Stimulated activated CD8-positive, alpha-beta memory T cell treated with anti-CD3 and anti-CD28 coated beads, Interleukin-2, amount 100 ng/mL, for 1 hour (primary cell): ENCODE measurements around the gene FABP2.
"Not testable (repeated sequence)": the region's sequence is repeated elsewhere in the genome, so short reads cannot be mapped to it uniquely, and the experiment has no call there.

Source experiments
- DNase-seq, 2 donors: peaks; one replicate each; pipeline ENCODE4 v3.0.0-alpha.2; 2020; ENCODE audit warnings: low read depth in 2 of 2

FABP2 gene

DNA sequence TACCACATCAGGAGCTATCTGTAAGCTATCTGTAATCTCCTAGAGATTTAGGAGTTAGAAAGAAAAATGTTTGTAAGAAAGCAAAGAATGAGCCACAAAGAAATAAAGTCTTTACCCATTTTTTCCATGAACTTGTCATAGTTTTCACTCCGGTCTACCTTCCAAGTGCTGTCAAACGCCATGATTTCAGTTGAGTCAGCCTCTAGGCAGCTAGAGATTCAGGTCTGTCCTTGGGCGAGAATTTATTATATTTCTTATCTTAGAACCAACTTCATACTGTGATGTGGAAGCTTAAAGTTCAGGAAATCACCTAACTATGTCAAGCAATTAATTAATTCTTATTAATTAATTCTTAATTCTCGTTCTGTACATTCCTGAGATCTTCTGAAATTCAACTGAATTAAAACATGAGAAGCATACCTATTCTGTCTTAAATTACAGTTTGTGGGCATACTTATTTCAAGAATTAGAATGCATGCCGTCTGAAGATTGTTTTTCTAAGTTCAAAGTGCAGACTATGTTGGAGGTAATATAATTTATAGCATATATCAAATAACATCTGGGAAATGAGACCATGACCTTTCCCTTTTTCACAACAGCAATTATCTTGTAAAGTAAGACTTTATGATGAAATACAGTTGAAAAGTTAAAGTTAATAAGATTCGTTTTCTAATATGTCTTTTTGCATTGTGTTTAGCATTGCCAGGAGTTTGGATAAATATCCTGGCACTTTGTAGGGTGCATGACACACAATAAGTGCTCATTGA, at the start of gene FABP2:
FABP2 (minus strand) TSS at position 218 of the 767 bp plus-strand sequence; CDS start at position 182, 36 bp downstream.
- no peak for DNase-seq

DNA sequence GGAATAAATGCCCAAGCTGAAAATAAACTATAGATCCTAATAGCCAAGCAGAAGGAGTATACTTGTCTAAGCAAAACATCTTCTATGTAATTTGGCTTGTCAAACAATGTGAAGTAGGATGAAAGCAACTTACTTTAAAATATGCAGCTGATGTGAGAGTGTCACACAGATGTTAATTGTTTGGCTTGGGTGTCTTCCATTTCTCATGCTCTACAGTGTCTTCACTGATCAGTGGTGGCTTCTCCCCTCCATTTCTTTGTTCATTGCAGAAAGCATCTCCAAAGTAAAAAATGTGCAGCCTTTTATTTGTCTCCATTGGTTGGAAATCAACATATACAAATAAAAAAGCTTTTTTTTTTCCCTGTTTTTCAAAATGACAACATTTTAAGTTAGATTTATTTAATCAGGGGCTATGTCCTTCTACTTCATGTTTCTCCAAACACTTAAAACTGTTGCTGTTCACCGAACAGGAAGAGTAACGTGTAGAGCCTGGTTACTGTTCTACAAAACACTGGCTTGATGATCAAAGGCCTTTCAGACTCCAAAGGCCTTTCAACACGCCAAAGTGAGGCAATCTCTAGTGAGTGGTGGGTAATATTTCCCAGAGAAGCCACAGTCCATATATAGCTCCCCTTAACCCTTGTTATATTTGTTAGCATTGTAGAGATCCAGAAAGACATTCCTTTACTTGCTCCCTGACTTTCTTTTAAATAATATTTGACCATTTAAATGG, 49.2 kb upstream of the FABP2 start:
- not testable (repeated sequence) for DNase-seq

DNA sequence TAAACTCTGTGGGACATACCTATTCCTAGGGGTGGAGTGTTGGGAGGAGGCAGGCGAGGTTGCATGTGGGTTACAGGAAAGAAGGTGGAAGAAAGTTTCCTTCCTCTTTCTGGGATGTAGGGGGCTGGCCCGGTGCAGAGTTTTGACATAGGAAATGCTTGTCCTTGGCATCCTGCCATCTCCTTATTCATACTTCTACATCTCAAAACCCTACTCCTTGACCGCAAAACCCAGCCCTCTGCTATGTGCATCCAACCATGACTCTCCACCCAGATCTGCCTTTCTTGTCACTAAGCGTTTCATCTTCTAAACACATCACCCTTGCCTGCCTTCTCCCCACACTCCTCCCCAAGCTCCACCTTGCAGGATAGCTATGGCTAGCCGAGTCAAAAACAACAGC, 48.5 kb upstream of the FABP2 start:
- peak in 1 of 2 donors; percentile 9 for DNase-seq

DNA sequence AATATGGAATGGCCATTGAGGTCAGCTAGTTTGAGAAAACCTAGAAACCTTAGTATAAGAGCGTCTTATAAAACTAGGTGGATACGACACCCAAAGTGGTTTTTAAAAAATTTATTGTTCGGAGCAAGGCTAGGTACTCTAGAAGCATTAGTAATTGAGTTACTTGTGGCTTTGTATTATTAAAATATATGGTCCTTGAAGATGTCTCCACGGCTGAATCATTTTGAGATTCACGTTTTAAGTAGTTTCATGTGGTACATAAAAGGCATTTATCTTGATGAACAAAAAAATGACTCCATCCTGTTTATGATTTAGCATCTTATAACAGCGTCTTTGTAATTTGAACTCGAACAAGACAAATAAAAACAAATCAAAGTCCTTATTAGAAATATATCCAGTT, 44.9 kb upstream of the FABP2 start:
- DNase-seq = not testable (repeated sequence)

DNA sequence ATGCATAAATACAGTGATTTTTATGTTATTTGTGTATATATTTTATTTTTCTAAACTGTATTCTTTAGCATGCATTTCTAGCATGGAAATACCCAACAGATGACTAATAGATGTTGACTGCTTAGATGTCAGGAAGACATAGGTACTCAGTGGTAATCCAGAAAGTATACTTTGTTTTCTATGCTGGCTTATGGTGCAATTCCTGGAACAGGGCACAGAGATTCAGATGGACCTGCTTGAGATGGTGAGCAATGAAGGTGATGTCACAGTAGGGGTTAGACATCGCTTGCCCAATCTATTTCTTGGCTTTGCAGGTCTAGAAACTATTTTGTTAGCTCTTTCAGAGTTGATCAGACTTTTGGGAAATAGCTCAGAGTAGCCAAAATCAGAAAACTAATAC, 42.3 kb upstream of the FABP2 start:
- DNase-seq = not testable (repeated sequence)

DNA sequence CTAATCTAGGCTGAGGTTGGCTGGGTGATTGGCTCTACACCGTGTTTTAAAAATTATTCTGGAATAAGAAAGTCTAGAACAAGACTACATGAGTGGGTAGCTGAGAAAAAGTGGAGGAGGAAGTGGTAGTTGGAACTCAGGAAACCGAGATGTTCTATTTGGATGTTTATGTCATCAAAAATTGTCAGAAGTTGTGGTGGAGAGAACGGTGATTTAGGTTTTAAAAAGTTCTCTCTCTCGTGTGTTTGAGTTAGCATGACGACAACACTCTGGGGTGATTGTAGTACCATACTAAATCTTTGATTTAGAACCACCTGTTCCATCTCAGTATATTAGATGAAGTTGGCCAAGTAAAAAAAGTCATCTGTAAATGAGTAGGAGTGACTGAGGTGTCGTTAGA, 41.4 kb upstream of the FABP2 start:
- DNase-seq = not testable (repeated sequence)

DNA sequence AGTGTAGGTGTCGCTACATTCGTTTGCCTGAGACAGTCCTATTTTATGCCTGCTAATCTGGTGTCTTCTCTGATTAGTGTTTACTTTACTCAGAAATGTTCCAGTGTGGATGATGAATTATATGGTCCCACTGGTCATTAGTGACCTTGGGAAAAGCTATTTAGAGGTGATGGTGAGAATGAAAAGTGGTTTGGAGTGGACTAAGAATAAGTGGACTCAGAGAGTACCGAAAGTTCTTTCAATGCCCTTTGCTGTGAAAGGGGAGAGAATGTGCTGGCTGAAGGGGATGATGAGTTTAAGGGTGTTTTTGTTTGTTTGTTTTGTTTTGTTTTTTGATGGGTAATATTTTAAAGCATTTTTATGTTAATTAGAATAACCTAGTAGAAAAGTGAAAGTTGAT, 40.5 kb upstream of the FABP2 start:
- not testable (repeated sequence) for DNase-seq

DNA sequence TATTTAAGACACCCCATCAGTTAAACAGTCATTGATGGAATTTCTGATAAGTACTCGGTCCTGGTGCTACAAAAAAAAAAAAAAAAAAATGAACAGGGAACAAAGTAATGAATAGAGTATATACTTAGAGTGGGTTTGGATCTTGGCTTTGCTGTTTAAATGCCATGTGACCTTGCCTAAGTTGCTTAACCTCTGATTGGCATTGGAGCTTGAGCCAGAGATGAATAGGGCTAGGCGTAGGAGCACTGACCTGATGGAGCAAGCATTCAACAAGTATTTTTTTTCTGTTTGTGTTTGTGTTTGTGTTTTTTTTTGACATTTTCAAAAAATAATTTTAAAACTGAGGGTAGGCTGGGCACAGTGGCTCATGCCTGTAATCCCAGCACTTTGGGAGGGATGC, 37.9 kb upstream of the FABP2 start:
- DNase-seq = not testable (repeated sequence)

DNA sequence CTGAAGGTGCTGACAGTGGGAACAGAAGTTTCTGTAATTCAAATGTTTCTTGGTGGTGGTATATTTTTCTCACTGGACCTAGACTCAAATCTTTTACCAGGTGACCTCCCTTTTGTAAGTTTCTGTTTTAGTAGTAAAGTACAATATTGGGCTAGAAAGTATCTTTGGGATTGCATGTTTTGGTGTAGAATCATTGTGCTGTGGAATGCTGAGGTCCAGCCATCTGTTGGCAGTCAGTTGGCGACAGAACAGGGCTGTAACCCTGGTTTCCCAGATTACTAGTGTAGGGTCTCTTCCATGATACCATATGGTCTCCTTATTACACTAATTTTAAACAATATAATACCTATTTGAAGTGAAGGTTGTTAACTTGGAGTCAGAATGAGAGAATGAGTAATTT, 34.9 kb upstream of the FABP2 start:
- DNase-seq = not testable (repeated sequence)

DNA sequence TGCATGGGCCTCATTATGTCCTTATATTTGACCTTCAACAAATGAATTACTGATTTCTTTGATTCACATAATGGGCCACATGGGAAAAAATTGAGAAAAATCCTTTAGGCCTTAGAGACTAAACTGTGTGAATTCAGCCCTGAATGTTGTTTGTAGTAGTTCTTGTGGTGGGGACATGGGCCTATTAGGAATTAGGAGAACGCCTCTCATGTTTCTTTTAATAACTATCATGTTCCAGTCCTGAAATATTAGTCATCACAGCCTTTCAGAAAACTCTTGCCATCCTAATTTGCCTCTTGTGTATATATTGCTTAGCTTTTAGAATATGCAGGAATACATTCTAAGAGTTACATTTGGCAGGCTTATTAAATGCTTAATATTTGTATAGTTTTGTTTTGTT, 34.1 kb upstream of the FABP2 start:
- DNase-seq = not testable (repeated sequence)

DNA sequence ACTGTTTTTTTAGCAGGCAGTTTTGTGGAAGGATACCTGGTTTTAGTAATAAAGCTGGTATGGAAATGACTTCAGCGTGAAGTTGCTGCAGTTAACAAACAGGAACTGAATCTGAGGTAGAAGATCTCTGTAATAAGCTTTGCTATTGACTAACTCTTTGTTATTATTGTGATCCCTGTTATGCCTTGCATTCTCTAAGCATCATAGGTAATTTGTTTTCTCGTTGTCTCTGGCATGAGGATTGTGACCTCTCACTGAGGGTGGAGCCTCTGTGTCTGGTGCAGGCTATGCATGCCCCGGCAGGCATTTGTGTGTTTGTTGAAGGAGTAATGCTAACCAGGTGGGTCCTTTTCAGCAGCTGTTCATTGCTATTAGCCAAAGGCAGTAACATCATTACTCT, 31.4 kb upstream of the FABP2 start:
- not testable (repeated sequence) for DNase-seq

DNA sequence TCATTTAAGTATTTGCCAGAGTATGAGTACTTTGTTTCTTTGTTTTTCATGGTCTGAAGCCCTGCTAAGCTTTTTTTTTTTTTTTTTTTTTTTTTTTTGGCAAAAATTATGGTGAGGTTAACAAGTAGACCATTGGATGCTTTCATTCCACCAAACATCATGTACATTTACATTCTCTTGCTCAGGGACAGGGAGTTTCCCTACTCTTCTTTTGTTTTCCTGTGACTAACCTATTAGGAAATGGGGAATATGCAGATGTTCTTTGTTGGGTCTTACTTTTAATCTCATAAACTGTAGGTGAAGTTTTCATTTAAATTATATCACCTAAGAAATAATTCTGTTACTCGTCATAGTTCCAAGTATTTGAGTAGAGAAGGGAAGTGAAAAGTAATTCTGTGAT, 26.2 kb upstream of the FABP2 start:
- not testable (repeated sequence) for DNase-seq

DNA sequence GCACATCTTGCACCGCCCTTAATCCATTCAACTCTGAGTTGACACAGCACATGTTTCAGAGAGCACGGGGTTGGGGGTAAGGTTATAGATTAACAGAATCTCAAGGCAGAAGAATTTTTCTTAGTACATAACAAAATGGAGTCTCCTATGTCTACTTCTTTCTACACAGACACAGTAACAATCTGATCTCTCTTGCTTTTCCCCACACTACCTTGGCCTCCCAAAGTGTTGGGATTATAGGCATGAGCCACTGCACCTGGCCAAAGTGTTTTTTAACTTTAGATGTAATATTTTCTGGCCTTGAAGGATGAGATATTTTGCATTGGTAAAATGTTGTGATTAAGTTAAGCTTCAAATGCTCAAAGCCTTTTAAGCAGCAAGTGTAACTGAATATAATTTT, 21.4 kb upstream of the FABP2 start:
- DNase-seq = not testable (repeated sequence)

DNA sequence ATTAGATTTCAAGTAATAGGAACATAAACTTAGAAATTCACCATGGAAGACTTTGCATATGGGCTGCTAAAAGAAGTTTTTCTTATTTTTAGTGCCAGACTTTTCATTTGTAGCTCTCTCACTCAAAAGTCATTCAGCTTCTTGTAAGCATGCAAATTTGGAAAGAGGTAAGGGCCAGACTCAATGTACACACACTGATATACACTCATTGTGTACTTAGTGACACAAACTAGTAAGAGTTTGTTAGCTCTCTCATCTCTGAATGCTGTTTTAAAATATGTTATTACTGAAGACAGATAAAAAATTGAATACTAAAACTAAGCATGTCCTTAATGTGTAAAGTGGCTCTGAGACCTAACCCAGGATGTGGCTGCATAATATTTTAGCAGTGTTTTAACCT, 18.0 kb upstream of the FABP2 start:
- not testable (repeated sequence) for DNase-seq

DNA sequence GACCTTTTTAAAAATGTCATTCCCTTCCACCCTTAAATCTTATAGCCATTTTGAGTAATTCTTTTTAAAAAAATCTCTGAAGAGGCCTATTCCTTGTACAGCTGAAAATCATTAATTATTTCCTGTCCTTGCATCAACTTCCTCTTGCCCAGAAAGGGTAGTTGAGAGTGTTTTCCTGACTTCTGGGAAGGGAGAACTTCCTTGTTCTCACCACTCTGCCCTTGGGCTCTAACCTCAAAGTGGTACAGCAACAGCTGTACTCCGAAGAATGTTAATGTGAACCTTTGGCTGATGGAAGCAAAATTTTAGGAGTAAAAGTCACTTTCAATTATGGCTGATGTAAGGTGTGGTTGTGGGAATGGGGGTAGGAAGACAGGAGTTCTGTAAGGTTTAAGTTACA, 15.1 kb upstream of the FABP2 start:
- no peak for DNase-seq

DNA sequence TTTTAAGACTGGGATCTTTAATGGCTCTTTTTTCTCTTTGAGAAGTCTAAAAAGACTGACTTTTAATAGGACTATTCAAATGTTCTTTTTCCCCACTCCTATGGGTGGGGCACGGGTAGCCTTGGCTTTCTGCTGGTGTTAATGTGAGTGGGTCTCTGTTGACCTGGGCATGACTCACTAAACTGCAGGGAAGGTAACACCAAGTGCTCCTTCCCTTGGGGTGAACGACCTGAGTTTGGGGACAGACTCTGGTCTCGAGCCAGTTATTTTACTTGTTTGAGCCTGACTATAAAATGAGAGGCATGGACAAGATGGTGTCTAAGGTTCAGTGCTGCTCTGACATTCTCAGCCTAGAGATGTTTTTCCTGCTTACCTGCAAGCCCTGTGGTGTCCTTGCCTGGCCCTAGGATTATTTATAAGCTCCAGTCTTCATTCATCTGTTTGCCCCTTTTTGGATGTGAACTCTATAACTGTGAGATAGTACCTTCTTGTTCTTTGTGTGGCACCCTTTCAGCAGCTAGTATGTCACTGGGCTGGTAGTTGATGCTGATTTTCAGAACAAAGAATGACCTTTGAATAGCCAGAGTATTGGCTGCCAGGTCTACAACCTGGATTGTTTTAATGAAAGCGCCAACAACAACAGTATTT, 14.5 kb upstream of the FABP2 start:
- not testable (repeated sequence) for DNase-seq

DNA sequence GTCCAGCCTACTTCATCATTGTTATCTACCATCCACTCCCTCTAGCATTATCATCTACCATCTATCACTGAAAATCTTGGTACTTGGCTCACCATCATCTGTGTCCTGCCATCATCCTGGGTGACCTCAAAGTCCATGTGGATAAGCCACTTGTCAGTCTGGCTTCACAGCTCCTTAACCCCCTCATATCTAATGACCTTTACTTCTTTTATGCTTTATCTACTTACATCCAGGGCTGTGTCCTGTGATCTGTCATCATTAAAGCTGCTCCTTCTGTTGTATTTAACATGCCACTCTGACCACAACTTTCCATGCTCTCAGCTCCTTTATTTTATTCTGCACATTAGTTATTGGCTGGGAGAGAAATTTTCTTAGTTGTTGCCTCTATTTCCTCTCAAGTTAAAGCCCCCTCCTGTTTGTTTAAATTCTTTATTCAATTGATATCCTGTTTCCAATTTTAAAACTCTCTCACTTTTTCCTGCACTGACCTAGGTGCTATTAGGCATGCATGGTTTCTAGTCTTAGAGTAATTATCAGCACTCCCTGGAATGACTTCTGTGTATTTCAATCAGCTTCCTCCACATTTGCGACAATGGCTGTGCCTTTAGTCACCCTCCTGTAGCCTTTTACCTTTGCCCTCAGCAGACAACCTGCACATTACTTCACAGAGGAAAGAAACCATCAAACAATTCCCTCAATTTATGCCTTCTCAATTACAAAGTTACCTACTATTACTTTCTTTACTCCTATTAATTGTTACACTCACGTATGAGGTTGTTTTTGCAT, 8.1 kb upstream of the FABP2 start:
- no peak for DNase-seq

DNA sequence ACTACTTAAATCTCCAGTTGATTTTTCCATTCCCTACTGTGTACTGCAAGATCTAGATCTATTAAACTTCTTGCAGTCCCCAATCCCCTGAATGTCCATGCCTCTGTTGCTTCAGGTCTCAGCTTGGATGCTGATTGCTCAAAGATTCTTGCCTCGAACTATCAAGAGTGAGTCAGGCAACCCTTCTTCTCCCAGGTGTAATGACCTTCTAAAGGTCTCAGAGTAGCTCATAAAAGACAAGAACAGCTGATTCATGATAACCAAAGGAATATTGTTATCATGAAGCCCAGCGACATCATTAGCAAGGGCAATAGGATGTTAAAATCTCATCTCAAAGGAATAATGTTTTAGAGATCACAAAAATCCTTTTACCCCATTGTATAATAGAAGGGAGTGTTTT, 6.8 kb upstream of the FABP2 start:
- DNase-seq = no peak

DNA sequence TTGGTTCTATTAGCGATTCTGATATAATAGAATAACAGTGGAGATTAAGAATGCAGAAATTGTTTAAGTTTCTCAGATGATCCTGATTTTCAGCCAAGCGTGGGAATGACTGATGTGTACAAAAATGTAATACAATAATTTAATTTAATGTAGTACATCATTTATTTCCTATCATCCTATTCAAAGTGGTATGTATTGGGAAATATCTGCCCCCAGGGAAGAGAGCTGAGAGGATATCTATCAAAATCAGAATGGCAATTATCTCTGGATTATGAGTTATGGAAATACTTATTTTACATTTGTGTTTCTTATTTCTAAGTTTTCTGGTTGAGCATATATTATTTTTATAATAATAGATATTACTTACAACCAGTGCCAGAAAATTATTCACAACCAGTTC, 3.9 kb downstream of the FABP2 start:
- no peak for DNase-seq

DNA sequence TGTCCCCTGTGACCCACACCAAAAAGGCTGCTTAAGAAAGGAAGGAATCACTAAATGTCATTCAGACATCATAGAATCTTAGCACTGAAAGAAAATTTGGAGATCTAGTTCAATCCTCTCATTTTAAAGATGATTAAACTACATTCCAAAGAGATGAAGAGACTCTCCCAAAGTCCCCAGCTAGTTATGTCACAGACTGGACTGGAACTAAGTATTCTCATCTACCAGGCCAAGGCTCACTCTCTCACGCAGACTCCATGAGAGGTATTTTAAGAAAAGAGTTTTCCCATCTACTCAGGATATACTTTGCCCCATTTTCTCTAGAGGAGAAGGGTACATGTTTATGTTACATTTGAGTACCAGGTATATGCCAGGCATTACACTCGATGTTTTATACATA, 6.9 kb downstream of the FABP2 start:
- no peak for DNase-seq

DNA sequence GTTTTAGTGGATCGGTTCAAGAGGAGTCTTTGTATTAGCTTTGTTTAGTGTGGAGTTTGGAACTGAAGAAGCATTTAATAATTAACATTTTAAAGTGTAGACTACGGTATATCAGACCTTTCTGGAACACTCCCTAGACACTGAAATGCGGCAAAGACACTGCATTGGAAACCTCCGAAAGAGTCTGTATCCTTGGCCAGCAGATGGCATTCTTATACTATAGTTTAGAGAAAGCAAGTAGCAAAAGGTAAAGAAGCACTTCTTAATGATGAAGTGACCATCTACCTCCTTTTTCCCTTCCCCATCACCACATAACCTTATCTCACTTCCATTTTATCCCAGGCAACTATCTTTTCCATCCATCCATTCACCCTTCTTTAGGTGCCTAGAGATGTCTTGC, 7.6 kb downstream of the FABP2 start:
- DNase-seq = no peak

DNA sequence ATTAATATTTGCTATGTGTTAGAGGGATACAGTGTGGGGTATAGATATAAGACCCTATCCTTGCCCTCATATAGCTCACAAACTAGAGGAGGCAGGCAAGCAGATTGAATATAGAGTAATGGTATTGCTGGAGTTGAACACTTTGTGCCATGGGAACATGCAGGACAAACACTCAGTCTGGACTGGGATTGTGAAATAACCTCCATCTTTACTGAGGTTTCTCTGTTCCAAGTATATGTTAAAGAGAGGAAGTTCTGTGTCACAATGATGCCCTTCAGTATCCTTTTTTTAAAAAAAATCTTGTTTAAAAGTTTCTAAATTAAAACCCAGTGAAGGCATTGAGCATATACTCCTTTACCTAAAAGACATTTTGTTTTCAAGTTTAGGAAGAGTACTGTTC, 8.7 kb downstream of the FABP2 start:
- DNase-seq = no peak
